GM19397 (cell line): ENCODE results near the gene PLEKHA6.

Experiments
- ATAC-seq: cut with Tn5 transposase; IDR thresholded peaks from one replicate; pipeline ENCODE4 v1.9.1; 2021; ENCODE audit warnings: mild to moderate bottlenecking, moderate library complexity; ENCODE audit not compliant: unreplicated experiment

PLEKHA6 gene

DNA sequence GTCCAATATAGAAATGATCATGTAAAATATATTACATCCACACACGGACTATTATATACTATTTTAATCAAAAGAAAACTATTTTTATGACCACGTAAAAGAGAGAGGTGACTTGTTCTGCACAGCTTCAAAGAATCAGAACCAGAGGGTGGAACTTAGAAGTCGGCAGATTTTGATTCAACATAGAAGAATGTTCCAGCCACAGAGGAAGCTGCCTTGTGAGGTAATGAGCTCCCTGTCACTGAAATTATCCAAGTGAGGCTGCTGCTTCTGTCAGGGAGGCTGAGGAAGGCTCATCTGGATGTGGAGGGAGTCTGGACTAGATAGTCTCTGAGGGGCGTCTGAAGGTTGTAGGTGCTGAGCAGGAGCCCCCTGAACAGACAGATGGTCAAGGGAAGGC lies 2.7 kb downstream of the PLEKHA6 start:
- no peak for ATAC-seq

DNA sequence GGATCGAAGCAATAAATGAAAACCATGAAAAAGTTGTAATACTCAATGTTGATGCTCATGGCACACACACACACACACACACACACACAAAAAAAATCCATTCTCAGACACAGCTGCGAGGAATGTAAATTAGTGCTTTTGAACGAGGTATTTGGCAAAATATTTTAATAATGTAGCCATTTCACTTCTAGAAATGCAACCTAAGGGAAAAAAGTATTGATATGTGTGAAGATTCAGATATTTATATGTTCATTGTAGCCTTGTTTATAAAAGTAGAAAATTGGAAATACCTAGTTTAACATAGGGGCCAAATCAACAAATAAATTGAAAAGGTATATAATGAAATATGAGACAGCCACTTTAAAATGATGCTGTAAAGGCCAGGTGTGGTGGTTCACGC lies 3.8 kb downstream of the PLEKHA6 start:
- ATAC-seq, result no peak

DNA sequence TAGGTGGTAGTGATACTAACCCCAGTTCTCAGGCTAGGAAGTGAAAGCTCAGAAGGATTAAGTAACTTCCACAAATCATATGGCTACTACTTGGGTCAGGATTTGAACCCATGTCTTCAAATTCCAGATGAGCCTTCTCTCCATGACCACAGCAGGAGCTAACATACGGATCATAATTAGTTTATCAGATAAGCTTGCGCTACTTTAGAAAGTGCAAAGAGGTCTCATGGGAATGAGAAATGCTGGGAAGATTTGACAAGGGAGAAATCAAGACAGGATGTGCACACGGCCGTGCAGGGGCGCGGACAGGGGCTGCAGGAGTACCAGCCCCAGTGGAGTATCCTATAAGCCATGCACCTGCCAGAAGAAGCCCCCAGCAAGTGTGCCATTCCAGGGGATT lies 5.2 kb downstream of the PLEKHA6 start:
- no peak for ATAC-seq

DNA sequence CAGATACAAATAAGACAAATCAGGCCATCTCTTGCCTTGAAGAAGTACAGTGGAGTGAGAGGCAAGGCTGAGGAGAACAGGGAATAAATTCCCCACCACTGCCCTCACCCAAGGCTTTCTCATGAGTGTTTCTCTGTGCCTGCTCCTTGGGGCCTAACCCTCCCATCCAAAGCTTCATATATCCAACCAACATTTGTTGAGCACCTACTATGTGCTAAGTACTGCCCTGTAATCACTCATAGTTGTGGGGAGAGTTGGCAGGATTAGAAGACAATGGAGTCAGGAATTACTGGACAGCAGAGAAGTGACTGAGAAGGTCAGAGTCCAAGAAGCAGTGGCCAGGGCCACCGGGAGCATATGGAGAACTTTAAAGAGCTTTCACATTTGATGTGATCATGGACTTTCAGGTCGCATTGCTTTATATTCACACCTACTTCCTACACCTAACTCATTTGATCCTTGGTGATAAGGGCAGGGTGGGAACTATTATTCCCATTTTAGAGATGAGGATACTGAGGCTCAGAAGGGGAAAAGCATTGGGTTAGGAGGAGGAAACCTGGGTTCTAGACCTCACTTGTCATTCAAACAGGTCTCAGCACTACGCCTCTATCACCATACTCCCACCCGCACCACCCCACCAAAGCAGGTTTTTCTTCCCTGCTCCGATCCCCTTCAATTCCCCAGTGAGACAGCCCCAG lies 6.4 kb downstream of the PLEKHA6 start:
- no peak for ATAC-seq

DNA sequence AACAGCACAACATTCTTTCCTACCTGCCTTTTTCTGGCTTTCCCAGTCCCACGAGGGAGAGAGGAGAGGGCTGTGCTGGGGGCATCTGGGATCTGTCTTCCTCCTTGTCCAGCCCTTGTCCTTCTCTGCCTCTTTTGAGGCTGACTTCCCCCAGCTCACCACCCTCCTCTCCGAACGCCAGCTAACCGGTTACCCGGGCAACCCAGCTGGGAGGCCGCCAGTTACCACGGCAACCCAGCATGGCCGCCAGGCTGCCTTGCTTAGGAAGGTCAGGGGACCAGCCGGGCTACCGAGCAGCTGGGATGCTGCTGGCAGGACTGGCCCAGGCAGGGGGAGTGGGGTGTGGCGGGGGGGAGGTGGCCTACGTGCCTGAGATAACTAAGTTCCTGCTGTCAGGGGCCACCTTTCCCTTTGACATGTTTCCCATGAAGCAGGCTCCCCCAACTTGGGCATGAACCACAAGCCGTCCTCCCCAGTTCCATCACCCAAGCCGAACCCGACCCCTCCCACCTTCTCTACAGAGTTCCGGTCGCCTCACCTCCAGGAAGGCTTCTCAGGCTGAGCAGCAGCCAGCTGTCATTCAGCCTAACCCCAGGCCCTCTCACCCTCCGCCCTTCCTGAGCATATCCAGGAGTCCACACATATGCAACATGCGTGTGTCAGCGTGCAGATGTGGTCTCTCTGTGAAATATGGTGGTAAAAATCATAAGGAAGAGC lies 8.7 kb downstream of the PLEKHA6 start:
- no peak for ATAC-seq

DNA sequence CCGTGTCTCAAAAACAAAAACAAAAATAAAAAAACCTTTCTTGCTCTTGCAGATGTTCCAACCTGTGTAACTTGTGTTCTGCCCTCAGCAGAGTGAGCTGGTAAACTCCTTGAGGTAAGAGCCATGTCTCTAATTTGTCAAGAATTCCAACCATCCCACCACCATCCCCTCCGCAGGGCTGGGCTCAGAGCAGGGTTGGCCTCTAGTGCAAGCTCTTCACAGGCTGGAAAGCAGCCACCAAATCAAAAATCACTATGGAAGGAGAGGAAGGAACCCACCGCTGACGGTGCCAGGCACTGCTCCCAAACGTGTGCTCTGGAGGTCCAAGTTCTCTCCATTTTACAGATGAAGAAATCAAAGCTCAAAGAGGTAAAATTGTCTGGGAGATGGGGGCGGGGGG lies 9.4 kb downstream of the PLEKHA6 start:
- no peak for ATAC-seq

DNA sequence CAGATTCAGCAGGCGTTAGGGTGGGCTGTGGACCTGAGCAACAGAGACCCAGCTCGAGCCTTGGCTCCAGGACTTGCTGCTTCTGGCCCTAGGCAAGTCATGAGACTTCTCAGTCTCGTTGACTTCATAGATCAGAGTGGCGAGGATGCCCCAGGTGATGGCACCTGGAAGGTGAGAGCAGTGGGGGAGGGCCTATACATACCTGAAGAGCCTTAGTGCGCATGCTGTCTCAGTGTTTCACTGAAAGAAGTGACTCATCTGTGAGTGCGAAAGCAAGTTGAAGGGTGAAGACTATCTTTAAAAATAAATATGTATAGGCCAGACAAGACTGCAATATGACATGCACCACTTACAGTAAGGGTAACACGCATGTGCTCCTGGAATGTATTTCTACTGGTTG lies 10.1 kb downstream of the PLEKHA6 start:
- no peak for ATAC-seq

DNA sequence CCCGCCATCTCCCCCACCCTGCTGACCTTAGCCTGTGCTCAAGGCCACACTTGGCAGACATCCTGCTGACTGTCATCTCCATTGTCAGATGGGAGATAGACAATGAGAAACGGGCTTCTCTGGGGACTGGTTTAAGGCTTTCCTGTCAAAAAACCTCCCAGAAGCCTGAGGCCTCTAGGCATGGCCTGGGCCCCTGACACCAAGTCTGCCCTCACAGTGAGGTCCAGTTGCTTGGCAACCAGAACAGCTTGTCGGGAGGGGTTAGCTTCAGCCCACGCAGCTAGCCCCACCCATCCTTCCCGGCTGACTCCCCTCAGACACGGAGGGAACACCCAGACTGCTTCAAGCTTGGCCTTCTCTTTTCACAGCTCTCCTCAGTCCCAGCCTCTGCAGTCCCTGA lies 11.0 kb downstream of the PLEKHA6 start:
- ATAC-seq, result no peak

DNA sequence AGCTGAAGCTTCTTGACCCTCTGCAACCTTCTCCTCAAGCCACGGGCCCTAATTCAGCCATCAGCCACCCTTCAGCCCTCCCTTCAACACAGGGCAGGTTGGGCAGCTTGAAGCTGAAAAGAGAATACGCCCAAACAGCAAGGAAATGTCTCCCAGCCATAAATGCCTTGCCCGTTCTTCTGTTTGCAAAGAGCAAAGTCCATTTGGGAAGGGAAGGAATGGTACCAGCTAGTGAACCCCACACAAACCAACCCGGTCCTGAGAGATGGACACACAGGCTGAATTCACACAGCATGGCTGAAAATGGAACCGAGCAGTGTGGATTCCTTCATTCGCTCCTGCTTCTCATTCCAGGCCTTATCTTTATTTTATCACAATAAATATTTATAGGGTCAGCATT lies 11.5 kb downstream of the PLEKHA6 start:
- no peak for ATAC-seq

DNA sequence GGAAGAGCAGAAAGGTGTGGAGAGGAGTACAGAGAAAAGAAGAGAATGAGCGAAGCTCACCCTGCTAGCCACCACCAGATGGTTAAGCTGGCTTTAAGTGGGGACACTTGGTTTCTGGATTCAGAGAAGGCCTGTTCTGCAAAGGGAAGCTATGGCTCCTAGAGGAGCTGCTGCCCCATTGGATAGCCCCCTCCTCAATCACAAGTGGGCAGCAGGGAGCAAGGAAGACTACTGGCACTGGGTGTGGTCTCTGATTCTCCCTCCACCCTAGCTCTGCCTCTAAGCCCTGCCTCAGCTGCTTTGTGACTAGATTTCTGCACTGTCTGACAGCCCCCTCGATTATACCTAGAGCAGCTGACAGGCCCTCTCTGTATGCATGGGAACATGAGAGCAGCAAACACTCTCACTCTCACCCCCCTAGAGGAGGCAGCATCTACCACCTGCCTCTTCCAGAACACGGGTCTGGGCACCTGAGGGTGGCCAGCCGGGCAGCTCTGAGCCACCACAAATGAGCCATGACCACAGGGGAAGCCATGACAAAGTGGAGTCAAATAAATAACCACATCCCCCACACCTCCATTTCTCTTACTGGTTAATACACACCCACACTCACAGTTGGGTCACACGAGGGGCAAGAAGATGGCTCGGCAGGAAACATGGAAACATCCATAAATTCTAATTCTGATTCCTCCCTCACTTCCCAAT lies 13.6 kb downstream of the PLEKHA6 start:
- no peak for ATAC-seq

DNA sequence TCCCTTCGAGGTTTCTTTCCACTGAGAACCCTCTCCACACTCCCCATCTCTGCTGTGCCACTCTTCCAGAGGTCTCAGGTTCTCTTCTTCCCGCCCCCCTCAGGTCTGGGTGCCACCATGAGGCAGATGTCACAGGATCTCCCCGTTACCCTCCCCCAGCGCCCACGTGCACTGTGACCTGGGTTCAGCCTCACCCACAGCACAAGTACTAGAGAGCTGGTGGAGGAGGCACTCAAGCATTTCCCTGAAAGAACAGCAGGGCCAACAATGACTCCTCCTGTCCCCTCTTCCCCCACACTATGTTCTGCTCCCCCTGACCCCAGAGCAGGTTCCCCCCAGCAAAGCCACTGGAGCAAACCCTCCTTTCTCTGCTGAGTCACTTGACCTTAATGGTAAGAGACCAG lies 14.3 kb downstream of the PLEKHA6 start:
- no peak for ATAC-seq

DNA sequence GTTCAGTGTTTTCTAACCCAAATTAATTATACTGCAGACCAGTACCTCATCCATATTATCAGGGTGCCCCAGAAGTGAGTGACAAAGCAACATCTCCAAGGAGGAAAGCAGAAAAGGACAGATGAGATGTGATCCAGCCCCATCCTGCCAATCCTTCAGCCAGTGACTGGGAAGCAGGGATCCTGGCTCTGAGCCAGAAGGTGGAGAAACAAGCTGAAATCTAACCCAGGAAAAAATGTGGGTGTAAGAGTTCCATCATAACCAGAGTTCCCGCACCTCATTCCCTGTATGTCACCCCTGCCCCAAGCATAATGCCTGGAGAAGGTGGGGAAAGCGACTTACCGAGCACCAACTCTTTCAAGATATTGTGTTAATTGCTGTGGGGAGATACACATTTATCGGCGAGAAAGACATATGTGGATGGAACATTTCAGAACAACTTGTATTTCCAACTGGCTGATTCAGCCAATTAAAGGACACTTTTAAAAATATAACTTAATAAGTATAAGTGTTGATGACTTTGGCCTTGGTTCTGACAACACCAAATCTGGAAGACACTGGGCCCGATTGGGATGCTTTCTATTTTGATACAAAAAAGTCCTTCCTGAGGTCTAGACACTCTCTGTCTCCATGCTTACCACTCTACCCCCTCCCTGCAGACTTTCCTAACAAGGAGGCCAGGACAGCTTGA lies 14.9 kb downstream of the PLEKHA6 start:
- ATAC-seq, result no peak

DNA sequence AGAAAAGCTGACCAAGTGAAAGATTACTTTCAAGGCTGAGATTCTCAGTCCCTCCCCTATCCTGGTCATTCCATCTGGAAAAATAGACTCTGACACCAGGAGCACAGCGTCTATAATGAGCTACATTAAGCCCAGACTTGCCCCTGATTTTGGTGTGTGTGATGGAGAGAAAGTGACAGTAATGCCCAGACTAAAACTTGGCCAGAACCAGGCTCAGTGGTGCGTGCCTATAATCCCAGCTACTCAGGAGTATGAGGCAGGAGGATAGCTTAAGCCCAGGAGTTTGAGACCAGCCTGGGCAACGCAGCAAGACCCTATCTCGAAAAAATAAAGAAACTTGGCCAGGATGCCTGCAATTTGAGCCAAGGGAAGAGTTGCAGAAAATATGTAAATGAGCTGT lies 15.9 kb downstream of the PLEKHA6 start:
- no peak for ATAC-seq

DNA sequence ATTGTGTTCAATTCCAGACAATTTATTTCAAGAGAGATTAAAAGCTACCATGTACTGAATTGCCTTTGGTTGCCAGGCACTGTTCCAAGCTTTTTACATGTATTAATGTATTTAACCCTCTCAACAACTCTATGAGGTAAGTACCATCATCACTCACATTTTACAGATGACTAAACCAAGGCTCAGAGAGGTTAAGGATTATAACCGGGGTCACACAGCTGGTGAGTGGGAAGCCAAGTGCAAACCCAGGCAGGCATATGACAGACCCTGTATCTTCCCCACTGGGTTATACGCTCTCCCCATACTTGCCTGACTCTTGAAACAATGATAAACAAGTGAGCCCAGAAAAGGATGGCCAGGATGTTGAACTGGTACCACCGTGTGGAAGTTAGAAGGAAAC lies 16.5 kb downstream of the PLEKHA6 start:
- ATAC-seq, result no peak

DNA sequence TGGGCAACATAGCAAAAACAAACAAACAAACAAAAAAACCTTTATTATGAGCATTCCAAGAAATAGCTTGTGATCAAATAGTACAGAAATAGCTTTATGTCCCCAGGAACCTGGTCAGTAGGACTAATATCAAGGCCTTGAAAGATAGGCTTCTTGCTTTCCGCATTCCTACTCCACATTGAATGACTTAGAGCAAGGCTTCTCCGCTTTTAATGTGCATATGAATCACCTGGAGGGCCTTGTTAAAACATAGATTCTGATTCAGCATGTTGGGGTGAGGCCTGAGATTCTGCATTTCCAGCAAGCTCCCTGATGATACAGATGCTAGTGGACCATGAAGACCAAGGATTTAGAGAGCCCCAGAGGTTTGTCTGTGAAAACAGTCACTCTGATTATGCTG lies 17.4 kb downstream of the PLEKHA6 start:
- ATAC-seq, result no peak

DNA sequence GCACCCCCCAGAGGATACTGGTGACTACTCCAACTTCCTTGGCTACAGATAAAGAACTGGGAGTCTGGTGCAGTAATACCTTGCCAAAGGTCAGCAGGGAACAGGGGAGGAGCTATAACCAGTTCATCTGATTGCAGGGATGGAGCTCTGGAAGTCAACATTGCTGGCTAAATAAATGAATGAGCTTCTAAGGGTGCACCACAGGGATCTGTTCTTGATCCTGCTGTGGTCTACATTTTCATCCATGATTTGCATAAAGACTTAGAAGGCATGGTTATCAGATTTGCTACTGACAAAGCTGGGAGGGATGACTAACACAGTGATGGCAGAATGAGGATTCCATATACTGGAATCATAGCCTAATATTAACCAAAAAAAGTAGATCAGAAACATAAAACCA lies 18.3 kb downstream of the PLEKHA6 start:
- no peak for ATAC-seq

DNA sequence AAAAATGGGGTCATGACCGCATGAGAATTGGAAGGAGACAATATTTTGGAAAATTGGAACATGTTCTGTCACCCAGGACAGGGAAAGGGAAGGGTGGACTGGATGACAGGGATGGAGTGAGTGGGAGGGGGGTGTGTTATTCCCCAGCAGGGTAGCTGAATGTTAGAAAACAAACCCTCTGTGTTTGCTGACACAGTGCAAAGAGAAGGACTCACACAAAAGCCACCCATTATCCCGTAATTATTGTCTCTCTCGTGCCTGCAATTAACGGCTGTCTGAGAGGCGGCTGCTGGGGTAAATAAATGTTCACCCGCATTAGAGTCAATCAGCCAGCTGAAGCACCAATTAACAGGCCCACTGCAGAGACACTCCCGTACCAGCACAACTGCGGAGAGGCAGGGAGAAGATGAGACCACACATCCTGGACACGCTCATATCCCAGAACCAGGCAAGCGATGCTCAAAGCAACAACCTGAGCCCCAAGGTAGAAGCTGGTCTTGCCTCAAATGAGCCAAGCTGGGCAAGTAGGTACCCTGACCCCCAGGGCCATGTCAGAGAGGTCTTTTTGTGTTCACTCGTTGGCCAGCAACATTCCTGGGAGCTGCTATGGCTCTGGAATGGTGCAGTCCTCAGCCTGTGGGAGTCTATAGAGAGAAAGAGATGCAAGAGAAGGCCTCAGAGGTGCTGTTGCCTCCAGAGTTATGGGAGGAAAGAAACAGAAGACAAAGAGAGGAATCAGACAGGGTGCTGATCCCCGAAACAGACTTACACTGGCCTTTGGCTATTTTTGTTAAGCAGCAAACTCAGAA lies 19.4 kb downstream of the PLEKHA6 start:
- no peak for ATAC-seq

DNA sequence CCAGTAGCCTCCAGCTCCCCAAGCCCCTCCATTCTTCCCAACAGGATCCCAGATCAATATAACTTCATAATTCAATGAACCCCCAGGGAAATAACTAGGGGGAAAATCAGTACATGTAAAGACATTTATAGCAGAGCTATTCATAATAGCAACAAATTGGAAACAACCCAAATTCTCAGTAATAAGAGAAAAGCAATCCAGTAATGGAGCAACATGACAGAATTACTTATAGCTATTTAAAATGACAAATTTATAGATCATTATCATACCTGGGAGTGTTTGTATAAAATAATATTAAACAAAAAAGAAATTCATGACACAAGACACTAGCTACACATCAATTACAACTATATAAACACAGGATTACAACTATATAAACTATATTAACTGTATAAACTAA lies 20.2 kb downstream of the PLEKHA6 start:
- no peak for ATAC-seq

DNA sequence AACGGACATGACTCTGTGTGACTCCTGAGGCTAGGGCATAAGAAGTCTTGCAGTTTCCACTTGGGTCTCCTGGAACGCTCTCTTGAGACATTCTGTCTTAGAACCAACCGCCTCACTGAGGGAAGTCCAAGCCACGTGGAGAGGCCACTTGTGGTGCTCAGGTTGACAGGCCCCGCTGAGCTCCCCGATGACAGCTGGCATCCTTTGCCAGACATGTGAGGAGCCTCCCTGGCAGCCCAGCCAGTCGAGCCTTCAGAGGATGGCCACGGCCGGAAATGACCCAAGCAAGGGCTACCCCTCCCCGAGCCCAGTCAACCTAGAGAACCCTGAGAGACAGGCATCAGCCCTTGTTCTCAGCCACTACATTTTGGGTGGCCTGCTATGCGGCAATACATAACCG lies 20.7 kb downstream of the PLEKHA6 start:
- ATAC-seq, result no peak

DNA sequence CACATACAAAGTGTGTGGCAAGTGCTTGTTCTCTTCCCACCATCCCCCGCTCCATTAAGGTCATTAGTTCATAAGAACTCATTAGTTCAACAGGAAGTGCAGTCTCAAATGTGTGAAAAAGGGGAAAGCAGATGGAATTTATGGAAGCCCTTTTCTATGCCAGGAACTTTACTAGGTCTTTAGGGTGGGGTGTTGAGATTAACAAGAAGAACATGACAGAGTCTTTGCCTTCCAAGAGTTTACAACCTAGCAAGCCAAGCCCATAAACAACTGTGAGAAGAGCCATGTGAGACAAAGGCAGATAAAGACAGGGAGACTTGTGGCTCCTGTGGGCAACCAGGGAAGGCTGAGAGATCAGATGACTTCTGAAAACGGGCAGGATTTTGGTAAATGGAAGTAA lies 21.4 kb downstream of the PLEKHA6 start:
- no peak for ATAC-seq

DNA sequence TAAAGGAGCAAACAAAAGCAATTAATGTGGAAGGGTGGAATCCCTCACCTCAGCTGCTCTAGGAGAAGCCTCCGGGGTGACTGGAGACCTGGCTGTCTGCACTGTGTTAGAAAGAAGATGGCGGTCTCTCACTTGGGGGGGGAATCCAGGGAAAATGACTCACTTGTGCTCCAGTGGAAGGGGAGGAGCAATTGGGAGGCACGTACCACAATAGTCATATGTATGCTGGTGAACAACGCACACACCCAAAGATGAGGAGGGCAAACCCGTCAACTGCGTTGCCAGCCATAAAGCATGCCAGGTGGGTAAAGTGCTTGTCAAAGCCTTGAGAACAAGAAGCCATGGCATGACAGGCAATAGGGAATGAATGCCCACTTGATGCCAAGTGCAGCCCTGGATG lies 22.1 kb downstream of the PLEKHA6 start:
- ATAC-seq, result no peak
